IMR-90 (cell line): ENCODE measurements around the gene NPAS3. TPM values are rescaled to one million over a fixed set of nuclear protein-coding genes. Genes with fewer than 3 reads are reported as not detected.

Experiments used
- ATAC-seq: fragments of 200-7000 bp; cut with Tn5 transposase; 2 replicates; pipeline ENCODE4 v1.9.1; 2020; ENCODE audit warnings: low read depth, mild to moderate bottlenecking, moderate library complexity
- BruUV-seq: library from RNA; stranded (reverse); fragments of 400-500 nt; replicated peaks from 2 replicates; lab custom pipeline; 2021; lab: Mats Ljungman, UMichigan
- CTCF ChIA-PET: fragments of 300-600 bp; formaldehyde crosslinking; extraction: SDS; loops from one replicate; lab custom pipeline; 2021; ENCODE audit warnings: antibody characterized with exemption; lab: Yijun Ruan, JAX
- POLR2A ChIA-PET: fragments of 300-600 bp; sonication (Branson Sonifier 250); formaldehyde crosslinking; loops from one replicate; lab custom pipeline; 2022; ENCODE audit warnings: antibody characterized with exemption; ENCODE audit not compliant: unreplicated experiment; lab: Charles Lee
- DNase-seq: peaks from one replicate; pipeline ENCODE4 v3.0.0; 2013
- H2AFZ ChIP-seq: replicated peaks from 2 replicates; pipeline ENCODE3; 2013; ENCODE audit warnings: low read length, mild to moderate bottlenecking; ENCODE audit not compliant: poor library complexity
- H2AK5ac ChIP-seq: 2 replicates; pipeline ENCODE4 v1.6.1; 2013; ENCODE audit warnings: low read depth, low read length, inconsistent platforms
- H2AK9ac ChIP-seq: replicated peaks from 2 replicates; pipeline ENCODE3; 2013; ENCODE audit warnings: mild to moderate bottlenecking, low read depth, low read length, moderate library complexity; ENCODE audit not compliant: poor library complexity
- H2BK120ac ChIP-seq: 2 replicates; pipeline ENCODE4 v1.6.1; 2013; ENCODE audit warnings: low read depth, low read length, inconsistent platforms
- H2BK15ac ChIP-seq: 3 replicates; pipeline ENCODE4 v1.6.1; 2013; ENCODE audit warnings: low read depth, low read length, inconsistent platforms
- H2BK20ac ChIP-seq: 2 replicates; pipeline ENCODE4 v1.6.1; 2013; ENCODE audit warnings: low read depth, mild to moderate bottlenecking, inconsistent platforms, low read length, moderate library complexity
- H2BK5ac ChIP-seq: 2 replicates; pipeline ENCODE4 v1.6.1; 2013; ENCODE audit warnings: mild to moderate bottlenecking, low read depth, low read length, inconsistent platforms; ENCODE audit not compliant: poor library complexity, severe bottlenecking
- H3K14ac ChIP-seq: replicated peaks from 2 replicates; pipeline ENCODE4 v1.6.1; 2013; ENCODE audit warnings: low read depth, low read length, inconsistent platforms
- H3K18ac ChIP-seq: 2 replicates; pipeline ENCODE4 v1.6.1; 2013; ENCODE audit warnings: low read depth, low read length, control low read depth
- H3K23ac ChIP-seq: 2 replicates; pipeline ENCODE4 v1.6.1; 2013; ENCODE audit warnings: low read depth, low read length, inconsistent platforms
- H3K27ac ChIP-seq: 2 replicates; pipeline ENCODE4 v1.5.1; 2013; ENCODE audit warnings: mild to moderate bottlenecking, control low read depth, low read length; ENCODE audit not compliant: insufficient read depth
- H3K27me3 ChIP-seq: 2 replicates; pipeline ENCODE4 v1.6.1; 2013; ENCODE audit warnings: low read length; ENCODE audit not compliant: control insufficient read depth, insufficient read depth
- H3K36me3 ChIP-seq: 2 replicates; pipeline ENCODE4 v1.6.1; 2013; ENCODE audit warnings: low read length, mixed read lengths; ENCODE audit not compliant: control insufficient read depth, insufficient read depth
- H3K4ac ChIP-seq: 2 replicates; pipeline ENCODE4 v1.6.1; 2013; ENCODE audit warnings: low read depth, low read length, inconsistent platforms
- H3K4me1 ChIP-seq: 2 replicates; pipeline ENCODE4 v1.6.1; 2013; ENCODE audit warnings: low read length, mixed read lengths; ENCODE audit not compliant: control insufficient read depth, insufficient read depth
- H3K4me2 ChIP-seq: 2 replicates; pipeline ENCODE4 v1.6.1; 2013; ENCODE audit warnings: low read depth, mild to moderate bottlenecking, control low read depth, low read length, moderate library complexity
- H3K4me3 ChIP-seq: 2 replicates; pipeline ENCODE4 v1.5.1; 2013; ENCODE audit warnings: low read depth, mild to moderate bottlenecking, control low read depth, low read length, moderate library complexity; ENCODE audit not compliant: insufficient read depth
- H3K56ac ChIP-seq: 2 replicates; pipeline ENCODE4 v1.6.1; 2013; ENCODE audit warnings: low read length, inconsistent platforms; ENCODE audit not compliant: insufficient read depth; ENCODE audit errors: extremely low read depth
- H3K79me1 ChIP-seq, 2 experiments: 2 replicates each; pipeline ENCODE4 v1.6.1; 2013; ENCODE audit warnings: low read length in 2 of 2, inconsistent platforms in 1 of 2, low read depth in 1 of 2
- H3K9ac ChIP-seq: 2 replicates; pipeline ENCODE4 v1.6.1; 2013; ENCODE audit warnings: low read depth, low read length, control low read depth
- H3K9me1 ChIP-seq: 2 replicates; pipeline ENCODE4 v1.6.1; 2013; ENCODE audit warnings: low read length, inconsistent platforms; ENCODE audit not compliant: insufficient read depth
- H3K9me3 ChIP-seq: 2 replicates; pipeline ENCODE4 v1.6.1; 2013; ENCODE audit warnings: low read length; ENCODE audit not compliant: control insufficient read depth, insufficient read depth
- H4K20me1 ChIP-seq: 2 replicates; pipeline ENCODE4 v1.6.1; 2013; ENCODE audit warnings: low read length, inconsistent platforms; ENCODE audit not compliant: insufficient read depth
- H4K5ac ChIP-seq: 2 replicates; pipeline ENCODE4 v1.6.1; 2013; ENCODE audit warnings: mild to moderate bottlenecking, low read depth, low read length, control low read depth
- H4K8ac ChIP-seq, 2 experiments: 2 replicates each; pipeline ENCODE4 v1.6.1; 2013; ENCODE audit warnings: low read depth in 2 of 2, low read length in 2 of 2, control low read depth in 1 of 2, inconsistent platforms in 1 of 2
- H4K91ac ChIP-seq: 2 replicates; pipeline ENCODE4 v1.6.1; 2013; ENCODE audit warnings: low read depth, low read length, inconsistent platforms; ENCODE audit not compliant: insufficient read depth
- CEBPB ChIP-seq: IDR thresholded peaks from 2 replicates; pipeline ENCODE4 v1.6.1; 2012; ENCODE audit warnings: low read depth, low read length, improper control_type of control experiment
- CHD1 ChIP-seq: IDR thresholded peaks from 2 replicates; pipeline ENCODE4 v1.6.1; 2012; ENCODE audit warnings: low read depth, low read length, improper control_type of control experiment
- CTCF ChIP-seq: conservative IDR thresholded peaks from 2 replicates; pipeline ENCODE4 v1.5.1; 2012; ENCODE audit warnings: mild to moderate bottlenecking, low read depth, low read length, improper control_type of control experiment
- MAFK ChIP-seq: IDR thresholded peaks from 2 replicates; pipeline ENCODE4 v1.6.1; 2012; ENCODE audit warnings: low read depth, low read length, improper control_type of control experiment
- MAZ ChIP-seq: IDR thresholded peaks from 2 replicates; pipeline ENCODE4 v1.6.1; 2012; ENCODE audit warnings: low read depth, mild to moderate bottlenecking, low read length, improper control_type of control experiment, moderate library complexity, borderline replicate concordance
- MXI1 ChIP-seq: IDR thresholded peaks from 2 replicates; pipeline ENCODE4 v1.6.1; 2012; ENCODE audit warnings: low read depth, mild to moderate bottlenecking, low read length, moderate library complexity, borderline replicate concordance
- NFE2L2 ChIP-seq: fragments of 150-350 bp; IDR thresholded peaks from 2 replicates; pipeline ENCODE4 v1.6.1; 2016; ENCODE audit warnings: low read depth, mild to moderate bottlenecking, low read length
- RAD21 ChIP-seq: IDR thresholded peaks from 2 replicates; pipeline ENCODE4 v1.6.1; 2012; ENCODE audit warnings: low read length, improper control_type of control experiment
- RCOR1 ChIP-seq: IDR thresholded peaks from 2 replicates; pipeline ENCODE4 v1.6.1; 2012; ENCODE audit warnings: mild to moderate bottlenecking, low read length, improper control_type of control experiment; ENCODE audit not compliant: insufficient replicate concordance
- WGBS, 2 experiments: methylation state at CpG; one replicate each; pipeline versions ENCODE4 v1.1.5 to v1.1.7; 2013; ENCODE audit warnings: missing lambda C conversion rate in 2 of 2; ENCODE audit not compliant: insufficient read length in 1 of 2; ENCODE audit errors: extremely low coverage in 2 of 2; 5-methylcytosine and 5-hydroxymethylcytosine counted together
- dilution Hi-C: fragments of 300-500 bp; cut with HindIII; formaldehyde crosslinking; loops from one replicate; pipeline ENCODE4 v1.14.3; 2018; ENCODE audit warnings: low sequenced_read_pairs; ENCODE audit not compliant: unreplicated experiment
- in situ Hi-C: fragments of 300-500 bp; cut with MboI; formaldehyde crosslinking; loops from 3 replicates; pipeline ENCODE4 v1.14.3; 2019; ENCODE audit warnings: low sequenced_read_pairs, inconsistent platforms, mixed read lengths
- intact Hi-C: fragments of 100-400 bp; cut with micrococcal nuclease; formaldehyde crosslinking; loops from 2 replicates; pipeline ENCODE4 v1.10.0; 2022
- polyA plus RNA-seq, 3 experiments: library from polyadenylated mRNA; depleted of rRNA; stranded (reverse); fragments of >200 nt; gene quantifications; 2 replicates each; pipeline ENCODE4 v1.2.3, GENCODE V29; 2012; ENCODE audit warnings: low replicate concordance in 1 of 3
- total RNA-seq: library from RNA; depleted of rRNA; stranded (reverse); fragments of >200 nt; gene quantifications from 2 replicates; pipeline ENCODE4 v1.2.3, GENCODE V29; 2012

The NPAS3 gene
- total and polyA plus RNA-seq, 2 of the 4 experiments (the other 2 are of a cell fraction): not detected

GRCh38 chr14:33670235-33670634 lies 731.6 kb downstream of the NPAS3 start:
- H2AK5ac ChIP-seq: no peak overlapping the region
- no peaks in the 10 kb centered on the region for H3K79me1 ChIP-seq
- no peaks in the 10 kb centered on the region for H3K27me3 ChIP-seq
- H4K5ac ChIP-seq: no peak overlapping the region
- H3K4me1 ChIP-seq: no peaks in the 10 kb centered on the region
- no peak for TF ChIP-seq MAFK
- no peak for TF ChIP-seq CTCF
- no peak for TF ChIP-seq CEBPB
- TF ChIP-seq RAD21: no peak
- no peak for TF ChIP-seq MXI1
- TF ChIP-seq CHD1: no peak
- TF ChIP-seq RCOR1: no peak
- no peak for TF ChIP-seq MAZ
- TF ChIP-seq NFE2L2: no peak
- no peaks in the 10 kb centered on the region for H3K36me3 ChIP-seq
- POLR2A ChIA-PET: no interaction called here
- no peak for ATAC-seq
- no peaks in the 10 kb centered on the region for H3K9me1 ChIP-seq
- no peak overlapping the region for H2AFZ ChIP-seq
- in situ Hi-C loops (no loop called here), intact Hi-C loops (no loop called here), dilution Hi-C loops (no loop called here)
- no peak overlapping the region for H3K23ac ChIP-seq
- H4K20me1 ChIP-seq: no peaks in the 10 kb centered on the region
- H3K27ac ChIP-seq: no peak overlapping the region
- H4K8ac ChIP-seq: no peak overlapping the region
- no peak overlapping the region for H4K91ac ChIP-seq
- no peak overlapping the region for H3K4me2 ChIP-seq
- no peak overlapping the region for H2BK120ac ChIP-seq
- no peak for DNase-seq
- no peak overlapping the region for H2BK5ac ChIP-seq
- no peak overlapping the region for H2BK20ac ChIP-seq
- no peak overlapping the region for H3K9ac ChIP-seq
- CTCF ChIA-PET: no interaction called here
- H3K14ac ChIP-seq: no peak overlapping the region
- BruUV-seq: no TSS peak
- no peak overlapping the region for H3K18ac ChIP-seq
- no peak overlapping the region for H3K56ac ChIP-seq
- no peak overlapping the region for H2BK15ac ChIP-seq
- H3K4ac ChIP-seq: no peak overlapping the region
- H3K9me3 ChIP-seq: no peaks in the 10 kb centered on the region
- H2AK9ac ChIP-seq: no peak overlapping the region
- H3K4me3 ChIP-seq: no peak overlapping the region
- no CpG with 5 or more reads among the region's 5 CpGs for WGBS, 2 experiments
